AG04450 (cell line): Measurements from ENCODE around the gene TIMM9. TPM values are rescaled to one million over a fixed set of nuclear protein-coding genes. Genes with fewer than 3 reads are reported as not detected.

ENCODE experiments used
- CTCF ChIA-PET: fragments of 300-600, 350-600 bp; formaldehyde crosslinking; extraction: SDS; loops from one replicate; lab custom pipeline; 2022; ENCODE audit warnings: antibody characterized with exemption, inconsistent platforms; lab: Charles Lee
- POLR2A ChIA-PET: fragments of 350-600 bp; formaldehyde crosslinking; extraction: SDS; loops from one replicate; lab custom pipeline; 2021; ENCODE audit warnings: antibody characterized with exemption, inconsistent platforms; lab: Yijun Ruan, JAX
- DNase-seq: peaks from one replicate; pipeline ENCODE4 v3.0.0-alpha.2; 2011; ENCODE audit warnings: low read depth, low spot score
- H3K27ac ChIP-seq: one replicate; pipeline ENCODE4 v1.5.1; 2012; ENCODE audit warnings: low read depth, low read length, control low read depth
- H3K27me3 ChIP-seq: one replicate; pipeline ENCODE4 v1.6.0; 2012; ENCODE audit warnings: low read length; ENCODE audit not compliant: control insufficient read depth, insufficient read depth
- H3K4me3 ChIP-seq: 2 replicates; pipeline ENCODE4 v1.5.1; 2011; ENCODE audit warnings: mild to moderate bottlenecking, low read depth, low read length, control low read depth
- H3K9me3 ChIP-seq: 2 replicates; pipeline ENCODE4 v1.5.1; 2012; ENCODE audit warnings: low read length; ENCODE audit not compliant: control insufficient read depth, insufficient read depth
- CTCF ChIP-seq: IDR thresholded peaks from 2 replicates; pipeline ENCODE4 v1.5.1; 2011; ENCODE audit warnings: low read depth, low read length, control low read depth, inconsistent platforms
- polyA plus RNA-seq: library from polyadenylated mRNA; depleted of rRNA; stranded (reverse); fragments of >200 nt; gene quantifications from 2 replicates; pipeline ENCODE4 v1.2.3, GENCODE V29; 2011

Gene TIMM9
- polyA plus RNA-seq, 1 experiment = 26.8 TPM

DNA sequence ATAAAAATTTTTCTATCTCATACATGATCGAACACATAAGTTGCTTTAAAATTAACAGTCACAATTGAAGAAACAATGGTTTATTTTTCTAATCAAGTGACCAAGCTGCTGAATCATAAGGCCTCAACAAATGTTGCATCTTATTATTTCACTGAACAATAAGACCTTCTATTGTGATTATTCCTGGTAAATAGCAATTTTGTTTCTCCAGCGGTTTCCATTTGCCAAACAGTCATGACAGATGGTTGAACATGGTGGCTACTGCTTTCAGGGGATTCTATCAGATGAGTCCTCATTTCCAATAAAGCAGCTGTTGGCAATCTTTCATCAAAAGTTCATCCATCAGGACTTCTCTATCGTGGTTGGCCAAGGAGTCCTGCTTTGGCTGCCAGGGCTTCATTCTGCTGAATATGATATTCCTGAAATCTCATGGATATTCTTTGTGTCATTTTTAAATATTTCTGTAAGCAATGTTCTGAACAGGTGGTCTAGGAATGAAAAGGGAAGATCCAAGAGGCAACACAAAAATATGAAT lies 18.6 kb downstream of the TIMM9 start:
- DNase-seq = no peak
- no peak overlapping the region for H3K27ac ChIP-seq
- H3K27me3 ChIP-seq = no peaks in the 10 kb centered on the region
- POLR2A ChIA-PET = no interaction called here
- CTCF ChIA-PET = no interaction called here
- H3K4me3 ChIP-seq = no peak overlapping the region
- H3K9me3 ChIP-seq = no peaks in the 10 kb centered on the region
- TF ChIP-seq CTCF = no peak

DNA sequence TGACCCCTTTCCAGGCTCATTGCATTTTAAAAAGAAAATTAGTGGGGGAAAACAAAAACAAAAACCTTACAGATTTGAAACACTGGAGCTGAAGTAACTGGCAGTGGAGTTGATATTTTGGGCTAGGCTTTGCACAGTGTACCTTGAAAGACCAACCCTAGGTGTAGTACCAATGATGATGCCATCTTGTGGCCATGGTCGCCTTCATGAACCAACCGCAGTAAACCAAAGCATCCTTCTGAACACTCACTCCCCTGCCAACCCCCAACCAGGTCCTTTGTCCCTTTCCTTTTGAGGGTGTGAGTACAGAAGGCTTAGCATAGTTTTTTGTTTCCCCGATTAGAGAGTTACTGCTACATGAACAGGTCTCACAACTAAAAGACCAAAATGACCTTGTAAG lies 25.7 kb downstream of the TIMM9 start:
- no peaks in the 10 kb centered on the region for H3K27me3 ChIP-seq
- no peak for DNase-seq
- POLR2A ChIA-PET = no interaction called here
- no peak overlapping the region for H3K27ac ChIP-seq
- no peak for TF ChIP-seq CTCF
- H3K9me3 ChIP-seq = no peaks in the 10 kb centered on the region
- CTCF ChIA-PET = no interaction called here
- no peak overlapping the region for H3K4me3 ChIP-seq

DNA sequence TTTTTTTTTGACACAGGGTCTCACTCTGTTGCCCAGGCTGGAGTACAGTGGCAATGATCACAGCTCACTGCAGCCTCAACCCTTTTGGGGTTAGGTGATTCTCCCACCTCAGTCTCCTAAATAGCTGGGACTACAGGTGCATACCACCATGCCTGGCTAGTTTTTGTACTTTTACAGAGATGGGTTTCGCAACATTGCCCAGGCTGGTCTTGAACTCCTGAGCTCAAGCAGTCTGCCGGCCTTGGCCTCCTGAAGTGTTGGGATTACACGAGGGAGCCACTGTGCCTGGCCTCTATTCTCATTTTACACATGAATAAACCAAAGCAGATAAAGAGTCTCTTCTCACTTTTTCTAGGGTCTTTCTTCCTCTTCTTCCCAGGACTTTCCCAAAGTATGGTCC lies 28.4 kb downstream of the TIMM9 start:
- DNase-seq = no peak
- TF ChIP-seq CTCF = no peak
- no peak overlapping the region for H3K27ac ChIP-seq
- H3K27me3 ChIP-seq = no peaks in the 10 kb centered on the region
- H3K9me3 ChIP-seq = no peaks in the 10 kb centered on the region
- POLR2A ChIA-PET = no interaction called here
- CTCF ChIA-PET = interaction anchor here (0.7 kb wide), 1 partner anchor 328 kb away, joined by 3 read pairs; no protein-coding TSS in a partner anchor
- H3K4me3 ChIP-seq = no peak overlapping the region

DNA sequence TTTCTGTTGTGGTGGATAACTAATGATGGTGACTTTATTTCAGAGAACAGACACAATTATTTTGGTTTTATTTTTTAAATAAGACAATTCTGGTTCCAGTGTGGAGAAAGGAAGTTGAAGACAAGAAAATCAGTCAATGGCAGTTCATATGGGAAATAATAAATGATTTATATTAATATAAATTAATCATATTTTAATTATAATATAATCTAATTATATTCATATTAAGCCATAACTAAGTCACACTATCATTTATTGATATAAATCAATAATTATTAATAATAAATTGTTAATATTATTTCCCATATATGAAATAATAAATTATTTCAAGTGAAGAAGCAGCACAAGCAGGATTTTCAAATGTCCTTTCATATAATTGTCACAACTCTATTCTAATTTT lies 28.8 kb downstream of the TIMM9 start:
- H3K4me3 ChIP-seq = no peak overlapping the region
- no peak for DNase-seq
- no peak overlapping the region for H3K27ac ChIP-seq
- H3K27me3 ChIP-seq = no peaks in the 10 kb centered on the region
- no peaks in the 10 kb centered on the region for H3K9me3 ChIP-seq
- no peak for TF ChIP-seq CTCF
- ChIA-PET POLR2A (no interaction called here), CTCF (interaction anchor here (0.7 kb wide), 1 partner anchor 328 kb away, joined by 3 read pairs; no protein-coding TSS in a partner anchor)

DNA sequence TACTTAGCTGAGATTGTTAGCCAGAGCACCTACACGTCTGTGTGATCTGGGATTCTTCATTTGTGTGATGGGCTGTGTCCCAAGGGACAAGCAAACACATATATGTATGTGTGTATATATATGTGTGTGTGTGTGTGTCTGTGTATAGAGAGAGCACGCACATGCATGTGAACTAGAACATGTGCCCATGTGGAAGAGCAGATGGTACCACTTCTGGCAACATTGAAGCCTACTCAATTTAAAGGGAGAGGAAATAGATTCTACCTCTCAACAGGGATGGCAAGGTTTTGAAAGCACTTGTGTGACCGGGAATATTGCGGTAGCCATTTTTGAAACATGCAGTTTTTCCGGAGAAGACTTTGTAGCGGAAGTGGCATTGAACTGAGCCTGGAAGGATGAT lies 30.2 kb downstream of the TIMM9 start:
- no peak for DNase-seq
- ChIA-PET CTCF (interaction anchor here (0.9 to 2.7 kb wide), 3 partner anchors 13 to 17 kb away, joined by 3 to 15 read pairs (median 8); no protein-coding TSS in a partner anchor), POLR2A (no interaction called here)
- Histone ChIP-seq H3K27me3 (no peaks in the 10 kb centered on the region), H3K4me3 (no peak overlapping the region), H3K27ac (no peak overlapping the region), H3K9me3 (no peaks in the 10 kb centered on the region)
- TF ChIP-seq CTCF = no peak
